Measurements from ENCODE around the gene MRC1.

GRCh38 chr10:17784688-17785087 lies 24.5 kb upstream of the MRC1 start:
- TF ChIP-seq CTCF (conservative IDR thresholded peaks at IDR 0.05) = no peak
- no peak for TF ChIP-seq ZFX (IDR thresholded peaks at IDR 0.05)
